HG03469 (cell line): ENCODE data around the gene ACIN1.

ENCODE experiments used
- ATAC-seq: cut with Tn5 transposase; IDR thresholded peaks from one replicate; pipeline ENCODE4 v1.9.1; 2021; ENCODE audit warnings: mild to moderate bottlenecking, moderate library complexity, moderate number of reproducible peaks; ENCODE audit not compliant: unreplicated experiment

ACIN1 gene

DNA sequence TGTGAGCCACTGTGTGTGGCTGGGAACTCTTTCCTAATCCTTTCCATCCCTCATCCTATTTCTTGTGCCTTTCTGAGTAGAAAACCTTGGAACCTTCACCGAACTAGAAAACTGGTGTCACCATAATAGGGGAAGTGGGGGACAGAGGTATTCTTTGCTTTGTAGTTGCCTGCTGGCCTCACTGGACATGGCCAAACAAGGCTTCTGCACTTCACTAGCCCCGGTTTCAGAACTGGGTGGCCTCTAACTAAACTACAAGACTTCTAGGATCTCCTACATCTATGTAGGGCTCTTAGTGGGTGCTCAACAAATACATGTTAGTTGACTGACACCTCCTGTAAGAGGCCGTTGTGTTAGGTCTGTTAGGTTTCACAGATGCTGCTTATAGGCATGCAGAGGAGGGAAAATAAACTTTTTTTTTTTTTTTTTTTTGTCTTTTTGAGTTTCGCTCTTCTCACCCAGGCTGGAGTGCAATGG lies 10.4 kb upstream of the ACIN1 start:
- no peak for ATAC-seq

GRCh38 chr14:23104591-23105347 lies 9.8 kb upstream of the ACIN1 start, which contains the start of gene CIROP:
TSS of gene CIROP (minus strand) at chr14:23104989. CDS start at chr14:23104920, 69 bp downstream.
- ATAC-seq, result no peak

- ATAC-seq, result no peak
Observed at GRCh38 chr14:23104070-23104590, 9.2 kb upstream of the ACIN1 start.

DNA sequence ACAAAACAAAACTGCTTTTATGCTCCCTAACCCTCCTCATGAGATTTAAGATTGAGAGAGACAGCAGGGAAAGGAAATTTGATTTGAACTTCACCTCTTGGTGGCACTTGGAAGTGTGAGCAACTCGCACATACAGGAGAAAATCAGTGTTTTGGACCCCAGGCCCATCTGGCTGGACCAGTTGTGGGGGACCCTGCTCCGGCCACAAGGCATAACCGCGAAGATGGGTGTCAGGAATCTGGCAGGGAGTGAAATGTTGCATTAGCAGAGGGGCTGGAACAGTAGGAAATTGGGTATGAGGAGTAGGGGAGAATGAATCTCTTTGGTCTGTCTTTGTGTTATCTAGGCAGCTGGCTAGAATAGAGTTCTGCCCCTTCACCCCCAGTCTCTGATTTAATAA lies 8.6 kb upstream of the ACIN1 start:
- ATAC-seq, result no peak

GRCh38 chr14:23102801-23103200 lies 7.9 kb upstream of the ACIN1 start:
- ATAC-seq, result no peak

GRCh38 chr14:23101986-23102625 lies 7.2 kb upstream of the ACIN1 start:
- no peak for ATAC-seq

- no peak for ATAC-seq
Observed at GRCh38 chr14:23101213-23101970, 6.5 kb upstream of the ACIN1 start.

- ATAC-seq, result no peak
Observed at GRCh38 chr14:23099212-23099861, 4.4 kb upstream of the ACIN1 start.

DNA sequence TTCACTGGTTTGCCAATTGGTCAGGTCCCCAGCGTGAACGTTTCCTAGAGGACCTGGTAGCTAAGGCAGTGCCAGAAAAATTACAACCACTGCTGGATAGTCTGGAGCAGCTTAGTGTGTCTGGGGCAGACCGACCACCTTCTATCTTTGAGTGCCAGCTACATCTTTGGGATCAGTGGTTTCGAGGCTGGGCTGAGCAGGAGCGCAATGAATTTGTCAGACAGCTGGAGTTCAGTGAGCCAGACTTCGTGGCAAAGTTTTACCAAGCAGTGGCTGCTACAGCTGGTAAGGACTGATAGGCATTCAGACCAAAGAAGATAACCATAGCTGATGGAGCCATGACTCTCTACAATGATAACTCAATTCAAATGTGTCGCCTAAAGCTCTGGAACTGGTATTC lies 2.9 kb upstream of the ACIN1 start:
- no peak for ATAC-seq

DNA sequence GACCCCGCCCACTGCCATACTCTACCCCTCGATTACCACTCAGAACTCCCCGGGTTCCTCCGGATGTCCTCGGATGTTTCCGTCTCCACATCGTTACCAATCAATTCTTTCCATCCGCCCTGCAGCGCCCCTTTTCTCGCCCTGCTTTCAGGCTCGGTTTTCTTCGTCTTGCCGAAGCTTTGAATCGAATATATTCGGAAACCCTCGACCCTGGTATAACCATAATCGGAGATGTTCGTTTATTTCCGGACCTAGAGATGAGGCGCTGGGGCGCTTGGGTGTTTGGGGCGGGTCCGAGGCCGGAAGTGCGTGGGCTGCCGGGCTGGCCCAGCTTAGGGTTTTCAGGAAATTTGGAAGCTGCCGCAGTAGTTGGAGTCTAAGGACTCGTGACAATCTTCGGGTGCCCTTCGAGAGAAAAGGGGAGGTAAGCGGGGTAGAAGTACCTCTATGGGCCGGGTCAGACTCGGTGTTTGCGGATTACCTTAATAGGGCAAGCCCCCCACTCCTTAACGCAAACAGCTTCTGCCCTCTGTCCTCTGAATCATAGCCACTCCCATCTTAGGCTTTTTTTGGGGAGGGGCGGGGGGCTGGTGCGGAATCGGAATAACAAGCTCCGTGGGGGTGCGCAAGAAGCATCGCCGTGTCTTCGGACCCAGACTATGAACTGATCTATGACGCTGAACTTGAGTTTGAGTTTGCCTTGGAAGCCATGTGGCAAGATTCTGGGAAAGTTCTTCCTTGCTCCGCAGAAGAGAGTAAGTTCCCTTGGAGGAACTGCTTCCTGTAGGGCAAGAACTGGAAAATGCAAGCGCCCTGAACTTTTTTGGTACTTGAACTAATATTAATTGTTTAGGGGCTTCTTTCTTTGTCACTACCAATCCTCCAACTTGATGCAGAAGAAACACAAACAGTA lies 516 bp upstream of the ACIN1 start, which contains the start of gene C14orf119:
C14orf119 (plus strand) TSS at position 310 of the 913 bp plus-strand sequence. CDS start 2,154 bp downstream, outside the sequence.
- peak; percentile 87 for ATAC-seq

- ATAC-seq, result no peak
Observed at GRCh38 chr14:23093991-23094665, 808 bp downstream of the ACIN1 start.

DNA sequence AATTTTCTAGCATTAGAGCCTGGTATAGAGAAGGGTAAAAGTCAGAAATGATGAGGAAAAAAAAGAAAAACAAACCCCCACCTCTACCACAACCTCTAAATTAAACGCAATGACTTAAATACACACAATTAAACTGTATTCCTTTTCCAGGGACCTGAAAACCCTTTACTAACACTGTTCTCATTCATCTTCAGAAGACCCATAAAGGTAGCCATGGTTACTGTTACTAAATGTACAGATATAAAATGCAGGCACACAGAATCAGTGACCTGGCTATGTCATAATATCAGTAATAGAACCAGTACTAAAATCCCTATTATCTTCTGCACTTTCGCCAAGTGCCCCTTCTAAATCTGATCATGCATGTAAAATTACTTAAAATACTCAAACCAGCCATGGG lies 1.4 kb downstream of the ACIN1 start:
- no peak for ATAC-seq

GRCh38 chr14:23093104-23093503 lies 1.8 kb downstream of the ACIN1 start:
- ATAC-seq, result no peak

- no peak for ATAC-seq
Observed at GRCh38 chr14:23091294-23092225, 3.4 kb downstream of the ACIN1 start.

DNA sequence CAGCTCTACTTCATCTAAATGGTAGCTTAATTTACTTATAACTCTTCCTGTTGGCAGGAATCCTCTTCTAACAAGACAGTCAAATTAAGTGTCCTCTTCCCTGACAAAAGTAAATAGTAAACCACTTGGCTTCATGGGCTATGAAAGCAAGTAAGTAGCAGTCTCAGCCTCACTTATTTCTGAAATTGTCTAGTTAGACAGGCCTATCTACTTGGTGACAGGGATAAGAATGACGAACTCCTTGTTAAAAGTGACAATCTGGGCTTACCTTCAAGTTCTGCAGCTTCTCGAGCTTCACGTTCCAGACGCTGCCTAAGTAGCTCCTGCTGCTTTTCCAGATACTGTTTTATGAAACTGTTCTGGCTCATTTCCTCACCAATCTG lies 4.7 kb downstream of the ACIN1 start:
- no peak for ATAC-seq

GRCh38 chr14:23089498-23090253 lies 5.3 kb downstream of the ACIN1 start:
- ATAC-seq, result no peak

- ATAC-seq, result no peak
Observed at GRCh38 chr14:23086565-23086964, 8.4 kb downstream of the ACIN1 start.
